Sigmoid colon (tissue), 4 donors: ENCODE data around the gene UBE2E2.

Experiments
- EP300 ChIP-seq, 4 donors: sonication (generic); formaldehyde crosslinking; IDR thresholded peaks; one replicate each; pipeline ENCODE4 v1.6.1; 2017; ENCODE audit warnings: antibody characterized with exemption in 4 of 4
- POLR2A ChIP-seq, 2 donors: fragments of 450-650 bp; IDR thresholded peaks; one replicate each; pipeline ENCODE4 v1.6.1; 2016; ENCODE audit warnings: antibody characterized with exemption in 2 of 2, mild to moderate bottlenecking in 2 of 2, moderate library complexity in 2 of 2
- POLR2AphosphoS5 ChIP-seq, 4 donors: sonication (generic); formaldehyde crosslinking; IDR thresholded peaks; one replicate each; pipeline ENCODE4 v1.6.1; 2017; ENCODE audit warnings: antibody characterized with exemption in 4 of 4
- TF ChIP-seq, protein P1 (sequence below), 4 experiments: fragments of 450-650 bp in 3 of 4; fragments of 200-600 bp in 1 of 4; IDR thresholded peaks; one replicate each; pipeline ENCODE4 v1.5.1; 2016 to 2019; ENCODE audit warnings: antibody characterized with exemption in 4 of 4, mild to moderate bottlenecking in 3 of 4, moderate library complexity in 2 of 4

DNA sequence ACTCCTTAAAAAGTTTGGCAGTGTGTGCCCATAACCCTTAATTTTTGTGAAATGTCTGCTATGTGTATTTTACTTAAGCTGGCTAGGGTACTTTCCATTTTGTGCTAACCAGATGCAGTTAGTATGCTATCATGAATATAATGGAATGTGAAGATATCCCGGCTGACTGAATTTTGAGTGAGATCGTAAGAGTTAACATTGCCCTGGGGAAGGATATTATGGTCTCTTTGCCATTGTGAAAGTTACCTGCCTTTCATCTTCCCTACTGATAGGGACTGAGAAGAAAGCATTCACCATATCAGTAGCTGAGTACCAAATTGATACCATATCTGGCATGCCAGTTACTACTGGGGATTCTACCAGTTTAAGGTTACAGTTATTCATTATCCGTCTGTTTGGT lies 243.2 kb downstream of the UBE2E2 start:
- TF ChIP-seq, protein P1, sequence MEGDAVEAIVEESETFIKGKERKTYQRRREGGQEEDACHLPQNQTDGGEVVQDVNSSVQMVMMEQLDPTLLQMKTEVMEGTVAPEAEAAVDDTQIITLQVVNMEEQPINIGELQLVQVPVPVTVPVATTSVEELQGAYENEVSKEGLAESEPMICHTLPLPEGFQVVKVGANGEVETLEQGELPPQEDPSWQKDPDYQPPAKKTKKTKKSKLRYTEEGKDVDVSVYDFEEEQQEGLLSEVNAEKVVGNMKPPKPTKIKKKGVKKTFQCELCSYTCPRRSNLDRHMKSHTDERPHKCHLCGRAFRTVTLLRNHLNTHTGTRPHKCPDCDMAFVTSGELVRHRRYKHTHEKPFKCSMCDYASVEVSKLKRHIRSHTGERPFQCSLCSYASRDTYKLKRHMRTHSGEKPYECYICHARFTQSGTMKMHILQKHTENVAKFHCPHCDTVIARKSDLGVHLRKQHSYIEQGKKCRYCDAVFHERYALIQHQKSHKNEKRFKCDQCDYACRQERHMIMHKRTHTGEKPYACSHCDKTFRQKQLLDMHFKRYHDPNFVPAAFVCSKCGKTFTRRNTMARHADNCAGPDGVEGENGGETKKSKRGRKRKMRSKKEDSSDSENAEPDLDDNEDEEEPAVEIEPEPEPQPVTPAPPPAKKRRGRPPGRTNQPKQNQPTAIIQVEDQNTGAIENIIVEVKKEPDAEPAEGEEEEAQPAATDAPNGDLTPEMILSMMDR (IDR thresholded peaks at IDR 0.05): no peak
- TF ChIP-seq POLR2A (IDR thresholded peaks at IDR 0.05): no peak
- TF ChIP-seq POLR2AphosphoS5 (IDR thresholded peaks at IDR 0.05): no peak
- no peak for TF ChIP-seq EP300 (IDR thresholded peaks at IDR 0.05)
